ENCODE results near the gene PEPD. TPM values are rescaled to one million over a fixed set of nuclear protein-coding genes. Genes with fewer than 3 reads are reported as not detected.

The PEPD gene
- total and polyA plus RNA-seq, 10 of the 15 experiments (the other 5 are each of a cell fraction or from before 2014, with no cell fraction given), result 1.4 to 52.0 (median 20.2) TPM

GRCh38 chr19:33503433-33504057 lies 18.0 kb downstream of the PEPD start:
- in situ Hi-C loops (cut with MboI), result no loop called here
- 85% methylated on average over 21 of the region's 21 CpGs for WGBS (ENCODE audit: insufficient coverage, insufficient replicate concordance, low lambda C conversion rate, missing lambda C conversion rate)
- DNase-seq (ENCODE audit: low read depth, low spot score) (no peak), FAIRE-seq (no peak), ATAC-seq (no peak)
- H4K20me1 ChIP-seq (ENCODE audit: control insufficient read depth, insufficient read depth), result no peaks in the 10 kb centered on the region
- no peaks in the 10 kb centered on the region for H3K9me3 ChIP-seq (replicated peaks; ENCODE audit: control insufficient read depth, insufficient read depth, low read length)
- H3K4me2 ChIP-seq (ENCODE audit: control insufficient read depth, insufficient read depth), result no peak overlapping the region
- H3K4me3 ChIP-seq, result no peak overlapping the region
- intact Hi-C loops (cut with micrococcal nuclease; ENCODE audit: unreplicated experiment), result no loop called here
- no peaks in the 10 kb centered on the region for H3K27me3 ChIP-seq (replicated peaks in 1 of 2; ENCODE audit: control insufficient read depth in 2 of 2, insufficient read depth in 2 of 2, low read length in 1 of 2)
- no peak overlapping the region for H3K27ac ChIP-seq (ENCODE audit: control insufficient read depth, insufficient read depth)
- no peak overlapping the region for H3K9ac ChIP-seq (ENCODE audit: control insufficient read depth, insufficient read depth, low read length)
- ChIA-PET CTCF (no interaction called here), SMC1A (ENCODE audit: uncharacterized antibody, unreplicated experiment) (no interaction called here), RAD21 (ENCODE audit: unreplicated experiment) (no interaction called here), POLR2A (no interaction called here)
- H3K4me1 ChIP-seq (ENCODE audit: control insufficient read depth, insufficient read depth, low read length), result no peaks in the 10 kb centered on the region
- no peaks in the 10 kb centered on the region; a peak in 1 of 4 replicates for H3K36me3 ChIP-seq (ENCODE audit: control insufficient read depth in 2 of 2, insufficient read depth in 2 of 2, low read length in 1 of 2)
- no peak overlapping the region for H2AFZ ChIP-seq (ENCODE audit: control insufficient read depth, low read depth, low read length)
- BruUV-seq (replicated peaks), result no TSS peak
- no peaks in the 10 kb centered on the region for H3K79me2 ChIP-seq (ENCODE audit: control insufficient read depth, insufficient read depth, low read length)
- TF ChIP-seq WRNIP1 (IDR thresholded peaks at IDR 0.05; ENCODE audit: borderline replicate concordance, low read depth, low read length) (no peak), ZBTB11 (CRISPR knock-in tag; IDR thresholded peaks at IDR 0.05) (no peak), RELA (IDR thresholded peaks at IDR 0.05; ENCODE audit: borderline replicate concordance, partially characterized antibody) (no peak), RUNX3 (IDR thresholded peaks at IDR 0.05; ENCODE audit: low read length) (no peak), SP1 (IDR thresholded peaks at IDR 0.05; ENCODE audit: low read depth, low read length) (no peak), ETV6 (conservative IDR thresholded peaks at IDR 0.05 in 1 of 2, IDR thresholded peaks at IDR 0.05 in 1 of 2; ENCODE audit: borderline replicate concordance in 1 of 2, low read depth in 1 of 2) (no peak), MEF2A (IDR thresholded peaks at IDR 0.05; ENCODE audit: insufficient read depth, low read depth, low read length) (no peak), JUND (IDR thresholded peaks at IDR 0.05; ENCODE audit: low read depth, low read length) (no peak), BHLHE40 (IDR thresholded peaks at IDR 0.05; ENCODE audit: borderline replicate concordance in 1 of 2, low read depth in 2 of 2, low read length in 1 of 2) (no peak), POU2F2 (IDR thresholded peaks at IDR 0.05; ENCODE audit: borderline replicate concordance, low read depth, low read length) (no peak), CTCF (IDR thresholded peaks at IDR 0.05 in 2 of 3, conservative IDR thresholded peaks at IDR 0.05 in 1 of 3; ENCODE audit: control insufficient read depth in 2 of 3, extremely low read depth in 1 of 3, insufficient read depth in 1 of 3, low read depth in 3 of 3, low read length in 3 of 3) (no peak), ZNF384 (IDR thresholded peaks at IDR 0.05; ENCODE audit: borderline replicate concordance, low read depth, low read length) (no peak), TAF1 (IDR thresholded peaks at IDR 0.05; ENCODE audit: borderline replicate concordance, low read depth, low read length) (no peak)
- TF ChIP-seq, protein P1, sequence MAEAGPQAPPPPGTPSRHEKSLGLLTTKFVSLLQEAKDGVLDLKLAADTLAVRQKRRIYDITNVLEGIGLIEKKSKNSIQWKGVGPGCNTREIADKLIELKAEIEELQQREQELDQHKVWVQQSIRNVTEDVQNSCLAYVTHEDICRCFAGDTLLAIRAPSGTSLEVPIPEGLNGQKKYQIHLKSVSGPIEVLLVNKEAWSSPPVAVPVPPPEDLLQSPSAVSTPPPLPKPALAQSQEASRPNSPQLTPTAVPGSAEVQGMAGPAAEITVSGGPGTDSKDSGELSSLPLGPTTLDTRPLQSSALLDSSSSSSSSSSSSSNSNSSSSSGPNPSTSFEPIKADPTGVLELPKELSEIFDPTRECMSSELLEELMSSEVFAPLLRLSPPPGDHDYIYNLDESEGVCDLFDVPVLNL (IDR thresholded peaks at IDR 0.05; ENCODE audit: low read depth, low read length), result no peak
- TF ChIP-seq, protein P2, sequence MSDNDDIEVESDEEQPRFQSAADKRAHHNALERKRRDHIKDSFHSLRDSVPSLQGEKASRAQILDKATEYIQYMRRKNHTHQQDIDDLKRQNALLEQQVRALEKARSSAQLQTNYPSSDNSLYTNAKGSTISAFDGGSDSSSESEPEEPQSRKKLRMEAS (IDR thresholded peaks at IDR 0.05; ENCODE audit: low read depth, low read length), result no peak
- TF ChIP-seq, protein P3, sequence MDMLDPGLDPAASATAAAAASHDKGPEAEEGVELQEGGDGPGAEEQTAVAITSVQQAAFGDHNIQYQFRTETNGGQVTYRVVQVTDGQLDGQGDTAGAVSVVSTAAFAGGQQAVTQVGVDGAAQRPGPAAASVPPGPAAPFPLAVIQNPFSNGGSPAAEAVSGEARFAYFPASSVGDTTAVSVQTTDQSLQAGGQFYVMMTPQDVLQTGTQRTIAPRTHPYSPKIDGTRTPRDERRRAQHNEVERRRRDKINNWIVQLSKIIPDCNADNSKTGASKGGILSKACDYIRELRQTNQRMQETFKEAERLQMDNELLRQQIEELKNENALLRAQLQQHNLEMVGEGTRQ (IDR thresholded peaks at IDR 0.05; ENCODE audit: borderline replicate concordance, low read depth, low read length), result no peak
